Nephron progenitor cell (in vitro differentiated cells): ENCODE data around the gene MIGA1.
"Not testable (repeated sequence)": the region's sequence is repeated elsewhere in the genome, so short reads cannot be mapped to it uniquely, and the experiment has no call there.

ENCODE experiments used
- DNase-seq: peaks from one replicate; pipeline ENCODE4 v3.0.0; 2021
- H3K27ac Mint-ChIP-seq: 2 replicates; pipeline ENCODE4 v1.8.0; 2021; ENCODE audit warnings: mild to moderate bottlenecking, moderate library complexity, mixed read lengths
- H3K27me3 Mint-ChIP-seq: 2 replicates; pipeline ENCODE4 v1.8.0; 2021; ENCODE audit warnings: mild to moderate bottlenecking, low read depth, mixed read lengths; ENCODE audit not compliant: poor library complexity
- H3K36me3 Mint-ChIP-seq: 2 replicates; pipeline ENCODE4 v1.8.0; 2021; ENCODE audit warnings: low read depth, mixed read lengths
- H3K4me1 Mint-ChIP-seq: 2 replicates; pipeline ENCODE4 v1.8.0; 2021; ENCODE audit warnings: mixed read lengths
- H3K4me3 Mint-ChIP-seq: 2 replicates; pipeline ENCODE4 v1.8.0; 2021; ENCODE audit warnings: mild to moderate bottlenecking, moderate library complexity, mixed read lengths
- H3K9me3 Mint-ChIP-seq: 2 replicates; pipeline ENCODE4 v1.8.0; 2021; ENCODE audit warnings: mild to moderate bottlenecking, moderate library complexity, mixed read lengths
- TF ChIP-seq, protein P1 (sequence below): fragments of 200-600 bp; sonication (generic); IDR thresholded peaks from 2 replicates; pipeline ENCODE4 v1.5.0; 2021; ENCODE audit warnings: antibody characterized with exemption

The MIGA1 gene

DNA sequence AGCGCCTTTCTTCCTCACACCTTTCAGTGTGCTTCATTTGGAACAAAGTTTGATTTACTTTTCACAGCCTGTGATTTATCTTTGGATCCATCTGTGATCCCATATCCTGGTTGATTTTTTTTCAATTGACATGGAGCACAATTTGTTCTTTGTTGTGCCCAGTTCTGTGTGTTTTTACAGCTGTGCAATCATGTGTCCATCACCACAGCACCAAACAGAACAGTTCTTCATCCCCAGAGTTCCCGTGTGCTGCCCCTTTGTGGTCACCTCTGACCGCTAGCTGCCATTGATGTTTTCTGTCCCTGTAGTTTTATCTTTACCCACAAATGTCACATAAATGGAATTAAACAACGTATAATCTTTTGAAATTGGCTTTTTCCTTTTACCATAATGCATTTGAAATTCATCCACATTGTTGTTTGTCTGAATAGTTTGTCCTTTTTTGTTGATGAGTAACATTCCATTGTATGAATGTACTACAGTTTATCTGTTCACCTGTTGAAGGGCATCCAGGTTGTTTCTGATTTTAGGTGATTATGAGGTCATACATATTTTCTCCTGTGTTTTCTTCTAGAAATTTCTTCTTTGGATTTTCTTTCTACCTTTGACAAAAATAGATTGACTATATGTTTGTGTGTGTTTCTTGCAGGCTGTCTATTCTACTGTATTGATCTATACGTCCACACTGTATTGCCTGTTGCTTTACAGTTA lies 17.4 kb downstream of the MIGA1 start:
- Mint-ChIP-seq H3K4me1 (no peaks in the 10 kb centered on the region), H3K4me3 (no peak overlapping the region), H3K36me3 (peaks cover 17% of the 10 kb centered on the region), H3K27ac (no peak overlapping the region), H3K27me3 (no peaks in the 10 kb centered on the region), H3K9me3 (no peaks in the 10 kb centered on the region)
- DNase-seq, result no peak
- TF ChIP-seq, protein P1, sequence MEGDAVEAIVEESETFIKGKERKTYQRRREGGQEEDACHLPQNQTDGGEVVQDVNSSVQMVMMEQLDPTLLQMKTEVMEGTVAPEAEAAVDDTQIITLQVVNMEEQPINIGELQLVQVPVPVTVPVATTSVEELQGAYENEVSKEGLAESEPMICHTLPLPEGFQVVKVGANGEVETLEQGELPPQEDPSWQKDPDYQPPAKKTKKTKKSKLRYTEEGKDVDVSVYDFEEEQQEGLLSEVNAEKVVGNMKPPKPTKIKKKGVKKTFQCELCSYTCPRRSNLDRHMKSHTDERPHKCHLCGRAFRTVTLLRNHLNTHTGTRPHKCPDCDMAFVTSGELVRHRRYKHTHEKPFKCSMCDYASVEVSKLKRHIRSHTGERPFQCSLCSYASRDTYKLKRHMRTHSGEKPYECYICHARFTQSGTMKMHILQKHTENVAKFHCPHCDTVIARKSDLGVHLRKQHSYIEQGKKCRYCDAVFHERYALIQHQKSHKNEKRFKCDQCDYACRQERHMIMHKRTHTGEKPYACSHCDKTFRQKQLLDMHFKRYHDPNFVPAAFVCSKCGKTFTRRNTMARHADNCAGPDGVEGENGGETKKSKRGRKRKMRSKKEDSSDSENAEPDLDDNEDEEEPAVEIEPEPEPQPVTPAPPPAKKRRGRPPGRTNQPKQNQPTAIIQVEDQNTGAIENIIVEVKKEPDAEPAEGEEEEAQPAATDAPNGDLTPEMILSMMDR, result no peak

DNA sequence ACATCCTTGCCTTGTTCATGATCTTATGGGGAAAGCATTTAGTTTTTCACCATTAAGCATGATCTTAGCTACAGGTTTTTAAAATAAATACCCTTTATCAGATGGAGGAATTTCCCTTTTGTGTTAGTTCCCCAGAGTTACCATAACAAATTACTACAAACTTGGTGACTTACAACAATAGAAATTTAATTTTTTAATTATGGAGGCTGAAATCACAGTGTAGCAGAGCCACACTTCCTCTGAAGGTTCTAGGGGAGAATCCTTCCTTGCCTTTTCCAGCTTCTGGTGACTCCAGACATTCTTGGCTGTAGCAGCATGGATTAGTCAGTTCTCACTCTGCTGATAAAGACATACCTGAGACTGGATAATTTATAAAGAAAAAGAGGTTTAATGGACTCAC lies 18.5 kb downstream of the MIGA1 start:
- TF ChIP-seq, protein P1, result no peak
- Mint-ChIP-seq H3K9me3 (no peaks in the 10 kb centered on the region), H3K4me3 (no peak overlapping the region), H3K4me1 (no peaks in the 10 kb centered on the region), H3K36me3 (peaks cover 25% of the 10 kb centered on the region), H3K27ac (no peak overlapping the region), H3K27me3 (no peaks in the 10 kb centered on the region)
- no peak for DNase-seq

DNA sequence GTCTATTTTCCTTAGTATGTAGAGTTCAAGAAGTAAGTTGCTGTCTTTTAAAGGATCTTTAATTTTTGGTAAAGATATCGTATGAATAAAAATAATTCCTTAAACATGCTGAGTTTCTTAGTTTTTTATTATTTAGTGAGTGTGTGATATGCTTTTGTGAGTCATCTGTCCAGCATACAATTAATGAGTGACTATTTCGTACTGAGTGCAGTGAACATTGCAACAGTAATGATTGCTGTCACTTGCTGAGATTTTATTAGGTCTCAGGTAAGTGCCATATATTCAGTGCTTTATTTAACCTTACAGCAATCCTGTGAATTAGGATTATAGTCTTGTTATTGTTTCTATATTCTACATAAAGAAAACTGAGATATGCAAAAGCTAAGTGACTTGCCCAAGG lies 22.6 kb downstream of the MIGA1 start:
- Mint-ChIP-seq H3K4me3 (no peak overlapping the region), H3K36me3 (peaks cover 41% of the 10 kb centered on the region), H3K27me3 (no peaks in the 10 kb centered on the region), H3K27ac (no peak overlapping the region), H3K4me1 (no peaks in the 10 kb centered on the region), H3K9me3 (no peaks in the 10 kb centered on the region)
- DNase-seq, result no peak
- TF ChIP-seq, protein P1, result no peak

DNA sequence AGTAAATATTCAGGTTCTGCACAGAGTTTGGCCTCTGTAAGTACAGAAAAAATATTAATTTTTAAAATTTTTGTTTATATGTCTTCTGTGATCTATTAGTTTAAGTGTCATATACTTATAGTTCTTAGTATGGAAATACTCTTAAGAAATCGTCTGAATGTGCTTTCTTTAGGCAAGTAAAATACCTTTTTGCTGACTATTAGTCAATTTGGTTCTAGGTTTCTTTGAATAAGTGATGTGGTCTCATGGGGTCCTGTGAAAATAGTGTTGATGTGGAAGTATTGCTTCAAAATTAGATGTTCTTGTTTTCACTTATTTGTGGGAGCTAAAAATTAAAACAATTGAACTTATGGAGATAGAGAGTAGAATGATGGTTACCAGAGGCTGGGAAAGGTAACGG lies 23.9 kb downstream of the MIGA1 start:
- Mint-ChIP-seq H3K9me3 (no peaks in the 10 kb centered on the region), H3K27ac (no peak overlapping the region), H3K27me3 (no peaks in the 10 kb centered on the region), H3K4me3 (no peak overlapping the region), H3K36me3 (peaks cover 47% of the 10 kb centered on the region), H3K4me1 (no peaks in the 10 kb centered on the region)
- TF ChIP-seq, protein P1, result no peak
- DNase-seq, result no peak

DNA sequence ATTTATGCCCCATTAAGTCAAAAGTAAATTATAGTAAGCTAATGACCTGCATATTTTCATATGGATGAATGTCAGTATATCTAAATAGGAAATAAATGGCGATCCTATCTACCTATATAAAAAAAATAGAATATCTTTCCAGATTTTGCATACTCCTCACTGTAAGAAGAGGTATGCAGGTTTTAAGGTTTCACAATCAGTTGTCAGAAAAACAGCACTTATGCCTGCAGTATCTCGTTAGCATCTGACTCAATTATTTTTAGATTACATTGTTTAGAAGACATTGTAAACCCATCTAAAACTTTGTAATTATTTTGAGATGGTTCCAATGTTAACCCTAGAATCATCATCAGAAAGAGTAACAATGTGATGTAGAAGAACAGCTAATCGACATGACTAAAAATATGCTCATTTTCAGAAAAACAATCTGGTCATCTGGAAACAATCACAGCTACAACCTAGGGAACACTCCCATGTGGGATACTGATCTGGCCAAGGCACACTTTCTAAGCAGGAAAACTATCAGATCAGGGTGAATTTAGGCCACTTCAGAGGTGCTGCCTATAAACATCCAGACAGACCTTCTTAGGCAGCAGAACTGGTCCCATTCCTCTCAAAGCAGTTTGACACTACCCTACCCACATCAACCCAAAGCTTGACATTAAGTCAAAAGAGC lies 30.5 kb downstream of the MIGA1 start:
- H3K27ac Mint-ChIP-seq, H3K4me1 Mint-ChIP-seq, H3K27me3 Mint-ChIP-seq, H3K4me3 Mint-ChIP-seq, H3K9me3 Mint-ChIP-seq, DNase-seq: not testable (repeated sequence)
- peaks cover 58% of the 10 kb centered on the region for H3K36me3 Mint-ChIP-seq

DNA sequence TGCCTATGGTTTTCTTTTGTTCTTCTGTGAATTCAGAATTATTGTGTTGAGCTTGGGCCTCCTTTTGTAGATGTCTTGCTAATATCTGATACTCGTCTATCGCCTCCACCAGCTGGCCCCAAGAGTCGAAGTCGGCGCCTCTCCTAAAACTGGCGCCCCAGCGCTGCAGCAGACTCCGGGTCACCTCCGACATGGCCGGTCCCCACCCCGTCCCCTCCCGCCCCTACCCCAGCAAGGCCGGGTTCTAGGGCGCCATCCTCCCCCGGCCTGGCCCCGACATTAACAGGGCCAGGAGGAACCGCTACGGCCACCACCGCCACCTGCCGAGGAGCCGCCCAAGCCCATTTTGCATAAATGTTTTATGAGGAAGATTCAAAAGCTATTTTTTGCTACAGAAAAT lies 32.1 kb downstream of the MIGA1 start:
- not testable (repeated sequence) for H3K27me3 Mint-ChIP-seq, H3K4me3 Mint-ChIP-seq, H3K4me1 Mint-ChIP-seq, H3K9me3 Mint-ChIP-seq, DNase-seq, H3K27ac Mint-ChIP-seq
- H3K36me3 Mint-ChIP-seq, result peaks cover 55% of the 10 kb centered on the region
